ENCODE measurements around the gene FBXO21.
"Not testable (repeated sequence)": the region's sequence is repeated elsewhere in the genome, so short reads cannot be mapped to it uniquely, and the experiment has no call there.

DNA sequence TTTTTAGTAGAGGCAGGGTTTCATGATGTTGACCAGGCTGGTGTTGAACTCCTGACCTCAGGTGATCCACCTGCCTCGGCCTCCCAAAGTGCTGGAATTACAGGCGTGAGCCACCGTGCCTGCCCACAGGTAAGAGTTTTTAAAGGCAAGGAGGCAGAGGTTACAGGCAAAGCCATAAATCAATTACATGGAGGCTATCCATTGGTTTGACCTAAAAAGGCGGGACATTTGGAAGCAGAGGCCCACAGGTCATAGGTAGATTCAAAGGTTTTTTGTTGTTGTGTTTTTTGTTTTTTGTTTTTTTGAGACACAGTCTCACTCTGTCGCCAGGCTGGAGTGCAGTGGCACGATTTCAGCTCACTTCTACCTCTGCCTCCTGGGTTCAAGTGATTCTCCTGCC, 6.1 kb upstream of the FBXO21 start:
- TF ChIP-seq EZH2 (IDR thresholded peaks at IDR 0.05; ENCODE audit: insufficient read depth, poor library complexity, severe bottlenecking); EZH2phosphoT487 (IDR thresholded peaks at IDR 0.05; ENCODE audit: insufficient read depth, low read depth): not testable (repeated sequence)
